LNCaP clone FGC (cell line): Measurements from ENCODE around the gene ERCC3.
"Not testable (repeated sequence)": the region's sequence is repeated elsewhere in the genome, so short reads cannot be mapped to it uniquely, and the experiment has no call there.

Source experiments
- DNase-seq: peaks from one replicate; pipeline ENCODE4 v3.0.0-alpha.2; 2011; ENCODE audit warnings: low read depth
- H3K4me3 ChIP-seq: 2 replicates; pipeline ENCODE4 v1.5.1; 2011; ENCODE audit warnings: mild to moderate bottlenecking, low read depth, low read length, control low read depth
- TF ChIP-seq, protein P1 (sequence below): IDR thresholded peaks from 2 replicates; pipeline ENCODE4 v1.5.1; 2012; ENCODE audit warnings: mild to moderate bottlenecking; ENCODE audit not compliant: control insufficient read depth, insufficient read depth; ENCODE audit errors: extremely low read depth

ERCC3 gene

DNA sequence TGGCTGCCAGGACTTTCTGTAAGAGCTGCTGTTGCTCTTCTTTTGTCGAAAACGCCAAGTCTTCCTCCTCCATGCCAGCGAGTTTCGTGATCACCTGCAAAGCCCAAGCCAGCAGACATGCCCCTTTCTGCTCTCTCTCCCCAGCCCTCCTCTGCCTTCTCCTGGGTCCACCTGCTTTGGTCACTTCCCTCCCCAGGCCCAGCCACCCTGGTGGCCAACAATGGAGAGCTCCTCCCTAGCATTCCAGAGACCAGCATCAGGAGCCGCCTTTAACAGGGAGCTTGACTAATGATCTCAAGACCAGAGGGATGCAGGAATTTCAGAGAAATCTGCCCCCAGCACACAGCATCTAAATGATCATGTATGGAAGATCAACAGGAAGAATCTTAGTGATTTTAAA lies 34.6 kb downstream of the ERCC3 start:
- H3K4me3 ChIP-seq, result no peak overlapping the region
- TF ChIP-seq, protein P1, sequence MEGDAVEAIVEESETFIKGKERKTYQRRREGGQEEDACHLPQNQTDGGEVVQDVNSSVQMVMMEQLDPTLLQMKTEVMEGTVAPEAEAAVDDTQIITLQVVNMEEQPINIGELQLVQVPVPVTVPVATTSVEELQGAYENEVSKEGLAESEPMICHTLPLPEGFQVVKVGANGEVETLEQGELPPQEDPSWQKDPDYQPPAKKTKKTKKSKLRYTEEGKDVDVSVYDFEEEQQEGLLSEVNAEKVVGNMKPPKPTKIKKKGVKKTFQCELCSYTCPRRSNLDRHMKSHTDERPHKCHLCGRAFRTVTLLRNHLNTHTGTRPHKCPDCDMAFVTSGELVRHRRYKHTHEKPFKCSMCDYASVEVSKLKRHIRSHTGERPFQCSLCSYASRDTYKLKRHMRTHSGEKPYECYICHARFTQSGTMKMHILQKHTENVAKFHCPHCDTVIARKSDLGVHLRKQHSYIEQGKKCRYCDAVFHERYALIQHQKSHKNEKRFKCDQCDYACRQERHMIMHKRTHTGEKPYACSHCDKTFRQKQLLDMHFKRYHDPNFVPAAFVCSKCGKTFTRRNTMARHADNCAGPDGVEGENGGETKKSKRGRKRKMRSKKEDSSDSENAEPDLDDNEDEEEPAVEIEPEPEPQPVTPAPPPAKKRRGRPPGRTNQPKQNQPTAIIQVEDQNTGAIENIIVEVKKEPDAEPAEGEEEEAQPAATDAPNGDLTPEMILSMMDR, result no peak
- no peak for DNase-seq

DNA sequence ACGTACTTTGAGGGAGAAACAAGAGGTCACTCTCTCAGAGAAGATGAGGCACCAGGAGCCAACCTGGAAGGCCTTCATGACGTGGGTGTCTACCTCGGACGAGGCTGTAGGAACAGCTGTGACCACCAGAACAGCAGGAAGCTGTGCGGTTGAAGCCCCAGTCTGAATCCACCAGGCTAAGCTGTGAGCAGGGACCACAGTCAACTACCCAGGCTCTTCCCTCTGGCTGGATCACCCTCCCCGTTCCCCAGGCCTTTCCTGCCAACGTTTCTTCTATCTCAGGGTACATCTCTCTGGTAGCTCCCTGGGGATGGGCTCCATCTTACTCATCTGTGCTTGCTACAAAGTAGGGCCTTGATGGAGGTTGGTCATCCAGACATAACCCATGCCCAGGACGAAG lies 37.1 kb downstream of the ERCC3 start:
- no peak for DNase-seq
- H3K4me3 ChIP-seq, result no peak overlapping the region
- TF ChIP-seq, protein P1, result no peak

DNA sequence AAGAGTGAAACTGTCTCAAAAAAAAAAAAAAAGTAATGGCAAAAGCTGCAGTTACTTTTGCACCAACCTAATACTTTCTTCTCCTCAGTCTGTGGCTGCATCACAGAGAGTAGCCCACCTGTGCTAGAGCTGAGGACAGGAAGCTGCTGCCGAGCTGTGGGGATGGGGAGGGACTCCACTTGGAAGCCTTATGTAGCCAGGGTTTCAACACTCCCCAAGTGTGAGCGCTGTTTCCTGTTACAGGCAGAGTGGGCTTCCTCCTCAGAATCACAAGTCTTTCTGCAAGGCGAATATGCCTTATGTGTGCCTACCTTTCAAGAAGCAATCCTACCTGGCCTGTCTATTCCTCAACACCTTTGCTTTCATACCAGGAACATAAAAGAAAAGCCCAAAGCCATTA lies 37.6 kb downstream of the ERCC3 start:
- H3K4me3 ChIP-seq, result no peak overlapping the region
- TF ChIP-seq, protein P1, result no peak
- no peak for DNase-seq

DNA sequence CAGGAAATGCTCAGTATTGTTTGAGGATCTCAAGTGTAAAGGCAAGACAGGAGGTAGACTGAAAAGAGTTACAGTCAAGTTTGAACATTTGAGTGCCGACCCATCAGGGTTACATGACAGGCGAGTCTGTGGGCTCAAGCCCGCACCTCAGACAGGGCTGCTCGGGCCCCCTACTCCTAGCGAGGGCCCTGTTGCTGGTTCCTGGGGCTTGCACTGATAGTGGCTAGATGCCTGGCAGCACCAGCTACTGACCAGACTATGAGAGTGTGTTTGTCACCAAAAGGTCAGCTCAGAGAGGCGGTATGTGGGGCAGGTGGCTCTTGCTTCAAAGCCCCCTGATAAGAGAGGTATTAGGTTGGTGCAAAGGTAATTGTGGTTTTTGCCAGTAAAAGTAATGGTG lies 38.2 kb downstream of the ERCC3 start:
- DNase-seq, result no peak
- H3K4me3 ChIP-seq, result no peak overlapping the region
- TF ChIP-seq, protein P1, result no peak

GRCh38 chr2:127255146-127255545 lies 38.8 kb downstream of the ERCC3 start:
- no peak overlapping the region for H3K4me3 ChIP-seq
- TF ChIP-seq, protein P1, result no peak
- no peak for DNase-seq

DNA sequence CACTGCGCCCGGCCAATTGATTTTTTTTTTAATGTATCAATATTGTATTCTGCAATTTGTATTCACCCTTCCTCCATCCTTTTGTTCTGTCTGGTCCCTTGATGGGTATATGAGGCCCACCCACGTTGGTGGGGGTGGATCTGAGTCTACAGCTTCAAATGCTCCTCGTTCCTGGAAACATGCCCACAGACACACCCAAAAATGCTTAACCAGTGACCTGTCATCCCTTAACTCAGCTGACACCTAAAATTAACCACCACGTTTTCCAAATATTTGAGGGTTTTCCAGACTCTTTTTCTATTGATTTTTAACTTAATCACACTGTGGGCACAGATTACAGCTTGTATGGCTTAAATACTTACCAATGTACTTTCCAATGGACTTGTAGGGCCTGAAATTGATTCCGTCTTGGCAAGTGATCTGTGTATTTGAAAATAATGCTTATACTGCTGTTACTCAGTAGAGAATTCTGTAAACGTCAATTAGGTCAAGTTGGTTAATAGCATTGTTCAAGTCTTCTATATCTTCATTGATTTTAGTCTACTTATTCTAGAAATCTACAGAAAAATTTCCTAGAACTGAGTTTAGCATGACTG lies 39.5 kb downstream of the ERCC3 start:
- DNase-seq, result no peak

GRCh38 chr2:127241184-127241583 lies 52.8 kb downstream of the ERCC3 start:
- not testable (repeated sequence) for H3K4me3 ChIP-seq, DNase-seq

More for the DNA sequence above, 39.5 kb downstream of the ERCC3 start:
- TF ChIP-seq, protein P1, result no peak
- H3K4me3 ChIP-seq, result no peak overlapping the region

DNA sequence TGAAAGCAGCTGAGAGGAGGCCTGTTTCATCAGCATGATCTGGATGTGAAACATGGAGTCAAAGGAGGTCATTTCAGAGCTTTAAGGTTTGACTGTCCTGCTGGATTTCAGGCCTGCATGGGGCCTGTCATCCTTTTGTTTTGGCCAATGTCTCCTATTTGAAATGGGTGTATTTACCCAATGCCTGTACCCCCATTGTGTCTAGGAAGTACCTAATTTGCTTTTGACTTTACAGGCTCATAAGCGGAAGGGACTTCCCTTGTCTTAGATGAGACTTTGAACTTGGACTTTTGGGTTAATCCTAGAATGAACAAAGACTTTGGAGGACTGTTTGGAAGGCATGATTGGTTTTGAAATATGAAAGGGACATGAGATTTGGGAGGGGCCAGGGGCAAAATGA lies 54.5 kb downstream of the ERCC3 start:
- TF ChIP-seq, protein P1, result no peak

GRCh38 chr2:127237768-127238167 lies 56.2 kb downstream of the ERCC3 start:
- not testable (repeated sequence) for H3K4me3 ChIP-seq

More for the DNA sequence above, 54.5 kb downstream of the ERCC3 start:
- no peak for DNase-seq
- no peak overlapping the region for H3K4me3 ChIP-seq

More at GRCh38 chr2:127237768-127238167, 56.2 kb downstream of the ERCC3 start:
- DNase-seq, result not testable (repeated sequence)
